ENCODE data around the gene RNF151.

The RNF151 gene

GRCh38 chr16:1991588-1991947 is 24.9 kb downstream of the RNF151 start:
- DNase-seq (ENCODE audit: low spot score), result no peak

DNA sequence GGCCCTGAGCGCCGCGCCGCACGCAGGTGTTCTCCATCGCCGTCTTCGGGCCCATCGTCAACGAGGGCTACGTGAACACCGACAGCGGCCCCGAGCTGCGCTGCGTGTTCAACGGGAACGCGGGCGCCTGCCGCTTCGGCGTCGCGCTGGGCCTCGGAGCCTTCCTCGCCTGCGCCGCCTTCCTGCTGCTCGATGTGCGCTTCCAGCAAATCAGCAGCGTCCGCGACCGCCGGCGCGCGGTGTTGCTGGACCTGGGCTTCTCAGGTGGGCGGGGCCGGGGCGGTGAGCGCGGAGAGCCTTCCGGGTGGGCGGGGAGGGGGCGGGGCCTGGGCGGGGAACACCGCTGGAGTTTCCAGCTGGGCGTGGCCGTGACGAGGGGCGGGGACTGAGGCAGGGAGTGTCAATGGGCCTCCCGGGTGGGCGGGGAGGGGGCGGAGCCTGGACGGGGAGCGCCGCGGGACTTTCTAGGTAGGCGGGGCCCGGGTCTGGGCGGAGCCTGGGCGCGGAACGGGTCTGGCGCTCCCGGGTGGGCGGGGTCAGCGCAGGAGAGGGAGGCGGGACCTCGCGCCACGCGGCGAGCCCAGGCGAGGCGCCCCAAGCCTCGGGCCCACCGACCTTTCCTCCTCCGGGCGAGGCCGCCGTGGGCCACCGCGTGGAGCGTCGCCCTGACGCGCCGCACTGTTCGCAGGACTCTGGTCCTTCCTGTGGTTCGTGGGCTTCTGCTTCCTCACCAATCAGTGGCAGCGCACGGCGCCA is 25.5 kb downstream of the RNF151 start:
- DNase-seq (ENCODE audit: low spot score), result peak; percentile 77

DNA sequence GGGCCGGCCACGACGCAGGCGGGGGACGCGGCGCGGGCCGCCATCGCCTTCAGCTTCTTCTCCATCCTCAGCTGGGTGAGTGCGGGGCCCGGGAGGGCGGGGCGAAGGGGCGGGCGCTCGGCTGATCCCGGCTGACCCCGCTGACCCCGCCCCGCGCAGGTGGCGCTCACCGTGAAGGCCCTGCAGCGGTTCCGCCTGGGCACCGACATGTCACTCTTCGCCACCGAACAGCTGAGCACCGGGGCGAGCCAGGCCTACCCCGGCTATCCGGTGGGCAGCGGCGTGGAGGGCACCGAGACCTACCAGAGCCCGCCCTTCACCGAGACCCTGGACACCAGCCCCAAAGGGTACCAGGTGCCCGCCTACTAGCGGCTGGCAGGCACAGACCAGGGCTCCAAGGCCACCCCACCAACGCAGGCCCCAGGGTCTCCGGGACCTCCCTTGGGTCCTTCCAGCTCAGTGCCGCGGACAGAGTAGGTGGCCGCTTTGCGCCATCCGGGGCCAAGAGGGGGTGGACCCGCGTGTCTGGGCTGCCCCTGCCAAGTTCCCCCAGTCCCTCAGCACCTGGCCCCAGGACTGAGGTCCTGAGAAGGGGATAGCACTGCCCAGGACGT is 26.2 kb downstream of the RNF151 start:
- no peak for DNase-seq (ENCODE audit: low spot score)

DNA sequence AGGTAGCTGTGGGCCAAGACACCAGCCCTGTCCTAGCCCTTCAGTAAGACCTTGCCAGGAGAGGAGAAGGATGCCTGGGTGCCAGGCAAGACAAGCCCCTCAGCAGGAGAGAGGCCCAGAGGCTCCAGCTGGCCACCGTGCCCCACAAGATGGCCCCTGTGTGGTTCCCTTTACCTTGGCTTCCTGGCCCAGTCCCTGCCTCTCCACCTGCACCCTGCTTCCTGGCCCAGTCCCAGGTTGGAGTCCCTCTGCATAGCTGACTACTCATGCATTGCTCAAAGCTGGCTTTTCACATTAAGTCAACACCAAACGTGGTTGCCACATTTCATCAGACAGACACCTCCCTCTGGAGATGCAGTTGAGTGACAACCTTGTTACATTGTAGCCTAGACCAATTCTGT is 27.1 kb downstream of the RNF151 start:
- DNase-seq (ENCODE audit: low spot score), result no peak

- no peak for DNase-seq (ENCODE audit: low spot score)
Observed at GRCh38 chr16:1997494-1998359, 31.1 kb downstream of the RNF151 start.

DNA sequence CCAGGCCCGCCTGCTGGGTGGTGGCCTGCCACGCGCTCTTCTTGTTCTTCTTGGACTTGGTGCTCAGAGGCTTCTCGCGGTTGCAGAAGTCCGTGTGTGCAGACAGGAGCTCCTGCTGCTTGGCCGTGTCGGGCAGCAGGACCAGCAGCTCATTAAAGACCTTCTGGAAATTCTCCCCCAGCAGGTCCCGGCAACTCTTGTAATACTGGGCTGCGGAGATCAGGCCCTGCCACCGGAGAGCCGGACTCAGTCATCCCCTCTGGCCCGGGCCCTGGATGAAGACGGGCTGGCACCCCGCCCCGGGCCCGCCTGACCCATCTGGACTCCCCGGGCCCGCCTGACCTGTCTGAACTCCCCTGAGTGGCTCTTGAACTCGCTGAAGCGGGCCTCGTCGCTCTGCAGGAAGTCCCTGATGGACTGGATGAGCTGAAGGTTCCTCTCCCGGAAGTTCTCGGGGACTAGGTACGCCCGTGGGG is 31.7 kb downstream of the RNF151 start:
- no peak for DNase-seq (ENCODE audit: low spot score)

DNA sequence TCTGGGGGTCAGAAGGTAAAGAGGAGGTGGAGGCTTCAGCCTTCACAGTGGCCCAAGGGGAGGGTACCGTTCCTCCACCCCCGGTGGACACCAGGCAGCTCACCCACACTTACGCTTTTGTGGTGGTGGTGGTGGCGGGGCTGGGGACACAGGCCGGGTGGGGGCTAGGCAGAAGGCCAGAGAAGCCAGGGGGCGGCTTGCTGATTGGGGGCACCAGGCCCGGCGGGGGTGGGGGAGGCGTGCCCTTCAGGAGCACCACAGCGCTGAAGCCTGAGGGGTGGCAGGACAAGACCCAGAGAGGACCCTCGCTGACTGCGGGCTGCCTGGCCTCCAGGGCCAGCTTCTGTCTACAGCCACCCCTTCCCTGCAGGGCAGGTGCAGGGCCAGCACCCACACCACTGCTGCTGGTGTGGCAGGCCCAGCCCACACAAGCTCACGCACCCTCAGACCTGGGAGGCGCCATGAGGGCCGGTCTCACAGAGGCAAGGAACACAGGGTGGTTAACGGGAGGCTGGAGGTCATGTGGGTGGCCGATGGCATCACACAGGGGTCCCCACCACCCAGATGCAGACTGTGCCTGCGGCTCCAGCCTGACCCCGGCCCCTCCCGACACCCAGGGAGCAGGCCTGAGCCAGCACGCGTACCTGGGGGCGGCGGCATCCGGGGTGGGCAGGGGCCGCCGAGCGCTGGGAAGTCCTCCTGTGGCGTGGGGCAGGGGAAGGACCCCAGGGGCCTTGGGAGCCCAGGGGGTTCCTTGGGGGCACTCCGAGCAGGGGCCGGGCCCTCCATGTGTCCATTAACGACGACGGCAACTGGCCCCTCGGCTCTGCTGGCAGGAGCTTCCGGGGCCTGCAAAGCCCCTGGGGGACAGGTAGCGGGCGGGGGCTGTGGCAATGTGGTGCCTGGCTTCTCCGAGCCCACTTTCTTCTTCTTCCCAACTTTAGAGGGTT is 32.5 kb downstream of the RNF151 start:
- no peak for DNase-seq (ENCODE audit: low spot score)

- no peak for DNase-seq (ENCODE audit: low spot score)
Observed at GRCh38 chr16:1999866-2000514, 33.3 kb downstream of the RNF151 start.

DNA sequence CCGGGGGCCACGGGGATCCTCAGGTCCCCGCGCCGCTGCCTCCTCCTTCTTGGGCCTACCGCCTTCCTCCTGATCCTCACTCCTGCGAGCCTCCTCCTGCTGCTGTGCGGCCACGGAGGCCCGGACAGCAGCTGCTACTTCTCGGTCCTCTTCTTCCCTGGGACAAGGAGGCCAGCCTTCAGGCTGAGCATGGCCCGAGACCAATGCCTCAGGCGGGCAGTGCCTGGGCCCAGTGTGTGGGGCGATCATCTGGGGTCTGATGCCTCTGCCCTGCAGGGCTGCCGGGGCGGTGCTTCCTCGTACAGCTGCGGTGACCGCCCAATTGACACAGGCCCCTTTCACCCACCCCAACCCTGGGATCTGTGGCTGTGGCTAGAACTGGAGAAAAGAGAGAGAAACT is 34.4 kb downstream of the RNF151 start:
- DNase-seq (ENCODE audit: low spot score), result no peak

DNA sequence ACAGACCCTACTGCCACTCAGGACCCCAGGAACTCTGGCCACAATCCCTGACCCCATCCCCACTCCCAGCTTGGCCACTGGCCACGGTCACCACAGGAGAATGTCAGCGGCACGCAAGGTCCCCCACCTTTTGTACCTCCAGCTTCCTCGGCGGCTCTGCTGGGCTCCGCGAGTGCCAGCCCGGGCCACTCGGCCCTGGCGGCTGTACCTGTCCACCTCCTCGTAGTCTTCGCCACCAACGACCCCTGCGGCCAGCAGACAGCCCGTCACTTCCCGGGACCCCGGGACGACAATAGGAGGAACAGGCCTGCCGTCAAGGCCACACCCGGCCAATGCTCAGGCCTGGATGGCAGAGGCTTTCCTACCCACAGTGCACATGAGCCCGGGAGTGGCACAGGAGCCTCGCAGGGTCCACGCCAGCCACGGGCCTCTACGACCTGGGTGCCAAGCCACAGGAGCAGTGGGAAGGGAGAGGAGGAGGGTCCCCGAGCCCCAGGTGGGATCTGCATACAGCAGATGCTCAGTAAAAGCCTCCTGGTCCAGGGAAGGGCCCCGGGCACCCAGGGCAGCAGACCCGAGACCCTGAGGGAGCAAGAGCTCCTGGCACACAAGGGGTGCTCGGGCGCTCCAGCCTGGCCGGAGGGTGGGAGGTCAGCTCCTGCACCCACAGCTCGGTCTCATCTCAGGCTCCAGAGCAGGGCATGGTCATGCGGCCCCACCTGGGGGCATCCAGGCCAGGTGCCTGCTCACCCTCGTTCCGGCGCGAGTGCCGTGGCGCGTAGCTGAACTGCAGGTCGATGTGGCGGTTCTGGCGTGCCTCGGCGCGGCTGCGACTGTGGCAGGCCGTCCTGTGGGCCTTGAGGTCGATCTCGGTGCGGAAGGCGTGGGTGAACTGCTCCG is 35.0 kb downstream of the RNF151 start:
- no peak for DNase-seq (ENCODE audit: low spot score)

DNA sequence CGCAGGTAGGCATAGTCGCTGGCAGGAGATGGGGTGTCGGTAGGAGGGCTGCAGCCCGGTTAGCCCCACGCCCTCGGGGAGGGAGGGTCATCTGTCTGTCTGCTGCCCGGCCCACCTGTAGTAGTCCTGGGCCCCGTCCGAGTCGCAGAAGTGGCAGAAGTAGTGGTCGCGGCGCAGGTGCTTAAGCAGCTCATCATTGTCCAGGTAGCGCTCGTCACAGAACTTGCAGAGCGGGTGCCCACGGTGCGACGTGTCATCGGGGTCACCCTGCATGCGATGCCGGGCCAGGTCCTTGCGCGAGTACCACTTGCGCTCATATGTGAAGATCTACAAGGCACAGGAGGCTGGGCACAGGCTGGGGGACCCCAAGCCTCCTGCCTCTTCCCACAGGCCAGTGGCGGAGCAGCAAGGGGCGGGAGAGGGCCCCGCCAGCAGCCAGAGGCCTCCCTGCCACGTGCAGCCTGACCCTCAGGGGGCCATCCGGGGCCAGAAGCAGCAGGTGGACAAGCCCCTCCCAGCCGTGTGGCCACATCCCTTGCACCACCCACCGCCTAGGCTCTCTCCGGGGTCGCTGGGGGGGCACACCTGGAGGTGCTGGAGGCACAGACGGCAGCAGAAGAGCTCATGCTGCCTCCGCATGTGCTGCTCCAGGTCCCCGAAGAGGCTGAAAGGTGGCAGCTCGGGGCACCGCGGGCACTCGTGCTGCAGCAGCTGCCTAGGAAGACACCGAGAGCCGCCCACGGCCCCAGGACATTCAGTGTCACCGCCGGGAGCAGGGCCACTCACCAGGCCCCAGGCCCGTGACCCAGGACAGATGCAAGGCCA is 36.0 kb downstream of the RNF151 start:
- no peak for DNase-seq (ENCODE audit: low spot score)

GRCh38 chr16:2003231-2003826 is 36.7 kb downstream of the RNF151 start:
- DNase-seq (ENCODE audit: low spot score), result no peak

DNA sequence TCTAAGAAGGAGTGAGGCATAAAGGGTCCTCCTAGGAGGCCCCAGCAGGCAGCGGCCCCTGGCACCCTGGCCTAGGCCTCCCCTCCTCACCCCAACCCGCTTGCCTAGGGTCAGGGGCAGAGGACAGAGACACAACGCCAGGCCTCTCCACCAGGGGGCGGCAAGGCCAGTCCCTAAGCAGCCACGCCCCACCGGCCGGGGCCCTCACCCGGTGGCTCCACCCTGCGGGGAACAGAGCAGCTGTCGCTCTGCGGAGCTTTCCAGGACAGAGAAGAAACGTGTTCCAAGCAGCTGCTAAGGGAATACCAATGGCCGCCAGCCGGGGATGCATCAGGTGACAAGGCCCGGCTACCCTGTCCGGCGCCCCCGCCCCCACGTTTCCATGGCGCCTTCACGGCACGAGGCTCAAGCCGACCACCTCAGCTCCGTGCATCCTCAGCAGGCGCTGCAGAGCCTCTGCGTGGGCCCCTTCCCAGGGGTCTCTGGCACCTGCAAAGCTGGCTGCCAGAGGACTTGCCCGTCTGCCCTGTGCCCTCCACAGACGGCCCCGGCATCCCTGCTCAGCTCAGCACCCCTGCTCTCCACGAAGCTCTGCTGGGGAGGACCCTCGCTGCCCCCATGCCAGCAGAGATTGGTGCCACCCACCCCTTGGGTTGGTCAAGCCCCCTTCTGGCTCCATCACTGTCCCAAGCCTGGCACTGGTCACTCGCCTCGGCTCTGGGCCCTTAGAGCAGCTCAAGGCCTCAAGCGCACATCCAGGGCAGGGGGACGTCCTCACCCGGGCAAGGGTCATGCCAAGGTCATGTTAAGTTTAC is 37.4 kb downstream of the RNF151 start:
- peak; percentile 41 for DNase-seq (ENCODE audit: low spot score)

DNA sequence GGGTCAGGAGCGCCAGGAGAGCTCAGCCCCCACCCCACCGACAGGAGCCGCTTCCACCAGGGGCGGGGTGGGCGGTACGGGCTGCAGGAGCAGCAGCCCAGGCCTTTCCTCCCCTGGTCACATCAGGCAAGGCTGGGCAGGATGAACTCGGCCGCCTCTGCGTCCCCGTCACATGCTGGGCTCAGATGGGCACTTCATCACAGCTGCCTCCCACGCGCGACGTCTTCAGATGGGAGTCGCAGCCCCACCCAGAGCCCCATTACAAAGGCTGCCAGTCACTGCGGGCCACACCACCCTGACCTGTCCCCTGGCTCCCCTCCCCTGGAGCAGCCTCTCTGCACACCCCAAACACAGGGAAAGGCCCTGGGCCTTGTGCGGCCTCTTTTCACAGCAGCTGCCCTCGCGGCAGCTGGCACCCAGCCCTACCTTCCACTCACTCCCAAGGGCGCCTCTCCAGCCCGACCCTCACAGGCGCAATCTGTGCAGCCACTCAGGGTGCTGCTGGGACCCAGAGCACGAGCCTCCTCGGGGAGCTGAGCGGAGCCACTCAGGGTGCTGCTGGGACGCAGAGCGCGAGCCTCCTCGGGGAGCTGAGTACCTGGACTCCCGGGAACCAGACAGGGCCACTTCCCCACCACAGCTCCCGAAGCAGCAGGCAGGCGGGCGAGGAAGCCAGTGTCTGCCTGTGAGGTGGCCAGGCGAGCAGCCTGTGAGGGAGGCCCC is 38.3 kb downstream of the RNF151 start:
- DNase-seq (ENCODE audit: low spot score), result no peak

GRCh38 chr16:2005646-2006045 is 39.0 kb downstream of the RNF151 start:
- no peak for DNase-seq (ENCODE audit: low spot score)

DNA sequence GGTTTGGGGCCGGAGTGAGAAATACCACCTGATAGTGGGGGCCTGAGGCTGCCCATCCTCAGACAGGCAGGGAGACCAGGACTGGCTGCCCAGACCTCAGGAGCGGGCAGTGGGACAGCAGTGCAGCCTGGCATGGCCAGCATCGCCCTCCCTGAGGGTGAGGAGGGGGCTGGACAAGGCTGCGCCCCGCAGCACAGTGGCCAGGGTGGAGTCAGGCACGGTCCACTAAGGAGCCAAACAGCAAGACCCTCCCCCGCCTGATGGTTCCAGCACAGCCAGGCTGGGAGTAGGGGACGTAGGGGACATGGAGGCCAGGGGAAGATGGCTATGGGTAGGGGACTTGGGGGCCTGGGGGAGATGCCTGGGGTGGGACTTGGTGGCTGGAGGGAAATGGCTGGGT is 39.7 kb downstream of the RNF151 start:
- DNase-seq (ENCODE audit: low spot score), result no peak
